HG03280 (cell line): ENCODE measurements around the gene PRC1.

ENCODE experiments used
- ATAC-seq: cut with Tn5 transposase; IDR thresholded peaks from one replicate; pipeline ENCODE4 v1.9.1; 2021; ENCODE audit warnings: mild to moderate bottlenecking, moderate library complexity; ENCODE audit not compliant: unreplicated experiment

PRC1 gene

DNA sequence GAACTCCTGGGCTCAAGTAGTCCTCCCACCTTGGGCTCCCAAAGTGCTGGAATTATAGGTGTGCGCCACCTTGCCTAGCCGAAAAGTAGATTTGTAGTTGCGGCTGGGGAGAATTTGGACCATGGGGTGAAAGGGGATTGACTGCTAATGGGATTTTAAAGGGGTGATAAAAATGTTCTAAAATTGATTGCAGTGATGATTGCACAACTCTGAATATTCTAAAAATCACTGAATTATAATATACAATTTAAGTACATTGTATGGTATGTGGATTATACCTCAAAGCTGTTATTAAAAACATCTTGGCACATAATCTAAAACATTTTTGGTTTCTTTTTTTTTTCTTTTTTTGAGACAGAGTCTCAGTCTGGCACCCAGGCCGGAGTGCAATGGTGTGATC is 3.9 kb downstream of the PRC1 start:
- ATAC-seq = no peak

DNA sequence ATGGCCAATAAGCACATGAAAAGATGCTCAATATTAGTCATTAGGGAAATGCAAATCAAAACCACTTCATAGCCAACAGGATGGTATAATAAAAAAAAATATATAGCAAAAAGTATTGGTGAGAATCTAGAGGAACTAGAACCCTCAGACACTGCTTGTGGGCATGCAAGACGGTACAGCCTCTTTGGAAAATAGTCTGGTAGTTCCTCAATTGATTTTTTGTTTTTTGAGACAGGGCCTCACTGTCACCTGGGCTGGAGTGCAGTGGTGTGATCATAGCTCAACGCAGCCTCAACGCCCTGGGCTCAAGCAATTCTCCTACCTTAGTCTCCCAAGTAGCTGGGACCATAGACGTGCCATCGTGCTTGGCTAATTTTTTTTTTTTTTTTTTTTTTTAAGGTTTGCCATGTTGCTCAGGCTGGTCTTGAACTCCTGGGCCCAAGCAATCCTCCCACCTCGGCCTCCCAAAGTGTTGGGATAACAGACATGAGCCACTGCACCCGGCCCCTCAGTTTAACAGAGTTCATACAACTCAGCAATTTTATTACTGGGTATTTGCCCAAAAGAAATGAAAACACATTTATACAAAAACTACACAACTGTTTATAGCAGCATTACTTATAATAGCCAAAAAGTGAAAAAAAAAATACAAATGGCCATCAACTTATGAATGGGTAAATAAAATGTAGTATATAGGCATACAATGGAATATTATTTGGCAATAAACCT is 5.1 kb downstream of the PRC1 start:
- ATAC-seq = no peak

DNA sequence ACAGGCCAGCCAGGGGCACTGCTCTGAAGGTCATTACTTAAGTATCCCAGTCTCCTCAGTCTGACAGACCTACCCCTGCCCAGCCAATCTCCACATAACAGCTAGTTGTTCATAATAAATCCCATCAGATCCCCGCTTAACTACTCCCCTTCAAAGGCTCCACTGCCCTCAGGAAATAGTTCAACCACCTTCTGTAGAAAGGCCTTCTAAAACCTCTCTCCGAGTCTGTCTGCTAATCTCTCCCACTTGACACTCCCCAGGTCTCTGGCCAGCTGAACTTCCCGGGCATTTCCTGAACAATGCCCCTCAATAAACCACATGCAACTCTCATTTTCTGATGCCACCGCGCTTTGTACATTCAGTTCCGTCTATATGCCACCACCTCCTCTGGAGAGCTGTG is 6.0 kb downstream of the PRC1 start:
- no peak for ATAC-seq

DNA sequence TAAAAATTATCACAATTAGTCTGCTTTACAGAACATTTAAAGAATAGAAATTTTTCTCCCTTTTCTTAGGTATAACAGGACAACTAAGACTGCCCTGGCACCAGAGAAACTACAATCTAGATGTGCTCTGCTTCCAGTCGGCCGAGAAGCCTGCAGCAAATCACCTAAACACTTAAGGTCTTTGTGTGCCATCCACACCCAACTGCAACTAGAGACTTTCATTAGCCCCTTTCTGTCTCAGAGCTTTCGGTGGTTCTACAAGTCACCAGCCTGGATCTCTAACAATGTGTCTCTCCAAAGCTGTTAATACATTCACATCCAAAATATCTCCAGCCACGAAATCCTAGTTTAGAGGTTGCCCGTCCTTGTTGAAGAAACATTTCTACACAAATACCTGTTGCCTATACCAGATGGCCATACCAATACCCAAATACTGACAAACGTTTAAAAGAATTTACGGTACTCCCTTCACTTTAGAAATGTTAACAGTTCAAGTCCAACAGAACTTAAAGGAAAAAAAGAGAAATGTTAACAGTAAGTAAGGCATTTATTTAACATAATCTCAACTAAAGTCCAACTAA is 6.7 kb downstream of the PRC1 start:
- ATAC-seq = no peak

DNA sequence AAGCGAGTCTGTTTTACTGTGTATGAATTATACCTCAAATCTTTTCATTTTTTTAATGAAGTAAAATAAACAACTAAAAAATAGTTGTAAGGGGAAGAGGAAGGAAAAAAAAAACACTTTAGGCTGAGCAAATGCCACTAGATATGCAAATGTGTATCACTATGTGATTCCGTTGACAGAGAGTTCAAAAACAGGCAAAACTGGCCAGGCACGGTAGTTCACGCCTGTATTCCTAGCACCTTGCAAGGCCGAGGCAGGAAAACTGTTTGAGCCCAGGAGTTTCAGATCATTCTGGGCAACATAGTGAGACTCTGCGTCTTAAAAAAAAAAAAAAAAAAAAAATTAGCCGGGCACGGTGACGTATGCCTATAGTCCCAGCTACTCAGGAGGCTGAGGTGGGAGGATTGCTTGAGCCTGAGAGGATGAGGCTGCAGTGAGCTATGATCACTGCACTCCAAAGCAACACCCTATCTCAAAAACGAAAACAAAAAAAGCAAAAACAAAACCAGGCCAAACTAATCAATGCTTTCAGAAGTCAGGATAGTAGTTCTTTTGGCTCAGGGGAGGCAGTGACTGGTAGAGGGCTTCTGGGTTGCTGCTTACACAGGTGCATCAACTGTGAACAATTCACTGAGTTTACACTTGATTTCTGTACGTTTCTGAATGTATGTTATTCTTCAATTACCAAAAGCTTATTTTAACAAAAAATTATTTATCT is 7.4 kb downstream of the PRC1 start:
- ATAC-seq = peak; percentile 55

DNA sequence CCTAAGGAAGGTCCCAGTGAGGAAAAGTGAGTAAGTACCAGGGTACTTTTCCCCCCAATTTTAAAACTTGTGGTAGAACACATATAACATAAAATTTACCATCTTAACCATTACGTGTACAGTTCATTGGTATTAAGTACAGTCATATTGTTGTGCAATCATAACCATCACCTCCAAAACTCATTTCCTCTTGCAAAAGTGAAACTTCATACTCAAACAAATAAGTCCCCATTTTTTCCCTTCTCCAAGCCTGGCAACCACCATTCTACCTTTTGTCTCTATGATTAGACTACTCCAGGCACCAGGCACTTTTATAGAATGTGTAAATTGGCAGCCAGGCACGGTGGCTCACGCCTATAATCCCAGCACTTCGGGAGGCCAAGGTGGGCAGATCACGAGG is 12.2 kb downstream of the PRC1 start:
- peak; percentile 35 for ATAC-seq

DNA sequence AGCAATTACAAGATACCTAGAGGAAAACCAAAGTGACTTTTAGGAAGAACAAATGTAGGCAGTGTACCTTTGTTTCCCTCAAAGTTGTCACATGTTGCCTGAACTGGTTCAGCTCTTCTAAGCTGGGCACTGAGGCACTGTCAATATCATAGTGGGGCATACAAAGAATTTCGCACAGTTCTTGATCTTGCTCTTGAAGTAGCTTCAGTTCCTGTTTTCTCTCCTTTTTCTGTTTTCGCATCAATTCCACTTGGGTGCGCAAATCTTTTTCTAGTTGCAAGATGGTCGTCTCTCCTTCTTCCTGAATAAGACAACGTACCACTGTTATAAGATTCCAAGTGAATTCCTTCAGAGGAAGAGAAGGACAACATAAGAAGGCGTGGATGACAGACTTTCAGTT is 12.7 kb downstream of the PRC1 start:
- peak; percentile 68 for ATAC-seq

DNA sequence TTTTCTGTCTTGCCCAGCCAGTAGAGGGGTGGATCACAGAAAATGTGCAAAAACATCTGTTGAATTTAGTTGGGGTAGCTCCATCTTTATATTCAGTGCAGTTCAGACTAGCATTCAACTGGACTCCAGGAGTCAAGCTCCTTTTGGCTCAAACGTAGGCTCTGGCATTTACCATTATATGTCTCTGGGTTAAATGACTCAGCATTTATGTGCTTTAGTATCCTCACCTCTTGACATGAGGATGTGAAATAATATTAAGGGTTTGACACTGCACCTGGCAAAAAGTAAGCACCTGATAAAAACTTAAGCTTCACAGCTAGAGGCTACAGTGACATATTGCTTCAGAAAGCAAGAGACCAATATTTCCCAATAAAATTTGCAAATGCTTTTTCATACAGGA is 14.8 kb downstream of the PRC1 start:
- no peak for ATAC-seq

DNA sequence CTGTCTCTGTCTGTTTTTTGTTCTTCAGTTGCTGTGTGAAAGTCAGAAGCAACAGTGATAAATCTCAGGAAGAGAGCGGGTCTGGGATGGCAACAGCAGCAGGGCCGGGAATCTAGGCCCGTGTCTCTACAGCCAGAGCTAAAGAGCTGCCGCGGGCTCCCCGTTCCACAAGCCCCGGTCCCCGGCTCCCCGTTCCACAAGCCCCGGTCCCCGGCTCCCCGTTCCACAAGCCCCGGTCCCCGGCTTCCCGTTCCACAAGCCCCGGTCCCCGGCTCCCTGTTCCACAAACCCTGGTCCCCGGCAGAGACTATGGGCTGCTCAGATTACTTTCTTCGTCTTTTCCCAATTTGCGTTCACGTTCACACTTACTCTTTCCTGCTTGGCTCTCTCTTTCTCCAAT is 20.1 kb downstream of the PRC1 start:
- ATAC-seq = no peak

DNA sequence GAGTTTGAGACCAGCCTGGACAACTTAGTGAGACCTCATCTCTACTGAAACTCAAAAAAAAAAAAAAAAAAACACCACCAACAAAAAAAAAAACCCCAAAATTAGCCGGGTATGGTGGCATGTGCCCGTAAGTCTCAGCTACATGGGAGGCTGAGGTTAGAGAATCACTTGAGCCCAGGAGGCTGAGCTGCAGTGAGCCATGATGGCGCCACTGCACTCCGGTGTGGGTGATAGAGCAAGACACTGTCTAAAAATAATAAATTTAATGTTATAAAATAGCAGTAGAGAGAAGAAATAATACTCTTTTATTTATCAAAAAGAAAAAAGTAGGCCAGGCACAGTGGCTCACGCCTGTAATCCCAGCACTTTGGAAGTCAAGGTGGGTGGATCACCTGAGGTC is 22.2 kb downstream of the PRC1 start:
- ATAC-seq = no peak

DNA sequence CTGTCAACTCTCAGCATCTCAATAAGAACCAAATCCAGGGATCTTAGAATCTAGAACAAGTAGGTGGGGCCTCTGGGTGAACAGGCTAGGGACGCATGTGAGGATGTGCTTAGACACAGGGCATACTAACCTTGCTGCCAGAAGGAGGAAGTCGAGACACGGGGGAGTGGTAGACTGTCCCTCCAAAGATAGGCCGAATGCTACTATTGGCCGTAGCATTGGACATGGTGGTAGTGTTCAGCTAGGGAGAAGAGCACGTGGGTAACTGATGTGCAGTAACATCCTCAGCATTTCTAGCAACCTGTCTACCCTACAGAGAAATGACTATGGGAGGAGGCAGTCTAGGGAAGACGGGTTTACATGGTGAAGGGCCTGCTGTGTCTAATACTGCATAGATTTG is 24.1 kb downstream of the PRC1 start:
- ATAC-seq = no peak

DNA sequence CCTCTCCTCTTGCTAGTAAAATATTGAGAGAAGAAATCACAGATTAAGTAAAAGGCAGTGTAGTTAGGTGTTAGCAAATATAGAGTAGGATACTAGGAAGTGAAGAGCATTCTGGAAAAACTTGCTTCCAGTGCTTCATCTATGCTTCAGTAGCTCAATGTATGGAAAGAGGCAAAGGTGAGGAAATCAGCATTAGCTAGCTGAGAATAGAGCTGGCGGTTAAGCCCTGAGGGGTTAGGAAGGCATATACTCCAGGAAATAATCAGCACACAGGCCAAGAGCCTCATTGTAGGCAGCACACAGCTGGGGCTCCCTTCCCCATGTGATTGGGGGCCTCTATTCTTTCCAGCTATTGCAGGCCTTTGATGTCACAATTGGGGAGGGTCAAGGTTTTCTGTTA is 25.9 kb downstream of the PRC1 start:
- ATAC-seq = no peak

DNA sequence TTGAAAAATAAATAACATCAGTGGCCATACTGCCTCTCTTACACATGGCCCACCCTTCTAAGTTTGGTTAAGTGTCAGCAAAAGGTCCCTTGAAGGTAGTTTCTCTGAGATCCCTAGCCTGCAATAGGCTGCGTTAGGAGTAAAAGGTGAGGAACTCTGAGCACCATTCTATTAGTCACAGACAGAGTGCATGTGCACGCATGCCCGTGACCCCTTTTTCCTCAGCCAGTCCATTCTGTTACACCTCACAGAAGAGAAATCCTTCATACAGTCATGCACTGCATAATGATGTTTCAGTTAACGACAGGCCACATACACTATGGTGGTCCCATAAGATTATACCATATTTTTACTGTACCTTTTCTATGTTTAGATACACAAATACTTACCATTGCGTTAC is 27.1 kb downstream of the PRC1 start:
- ATAC-seq = no peak

DNA sequence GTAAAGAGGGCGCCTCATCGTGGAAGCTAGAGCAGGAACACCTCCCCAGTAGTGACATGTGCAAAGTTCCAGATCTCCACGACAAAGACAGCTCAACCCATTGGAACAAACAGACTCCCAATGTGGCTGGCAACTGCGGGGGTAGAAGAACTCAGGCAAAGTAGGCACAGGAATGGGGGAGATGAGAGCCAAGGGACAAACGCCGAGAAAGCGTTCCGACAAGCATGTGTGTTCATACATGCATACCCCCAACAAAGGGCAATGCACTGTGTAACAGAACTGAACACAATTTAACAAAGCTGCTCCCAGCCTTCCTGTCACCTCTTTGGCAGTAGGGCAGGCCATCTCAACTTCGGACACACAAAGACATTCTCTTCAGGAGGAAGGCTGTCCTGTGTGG is 28.1 kb downstream of the PRC1 start:
- no peak for ATAC-seq

DNA sequence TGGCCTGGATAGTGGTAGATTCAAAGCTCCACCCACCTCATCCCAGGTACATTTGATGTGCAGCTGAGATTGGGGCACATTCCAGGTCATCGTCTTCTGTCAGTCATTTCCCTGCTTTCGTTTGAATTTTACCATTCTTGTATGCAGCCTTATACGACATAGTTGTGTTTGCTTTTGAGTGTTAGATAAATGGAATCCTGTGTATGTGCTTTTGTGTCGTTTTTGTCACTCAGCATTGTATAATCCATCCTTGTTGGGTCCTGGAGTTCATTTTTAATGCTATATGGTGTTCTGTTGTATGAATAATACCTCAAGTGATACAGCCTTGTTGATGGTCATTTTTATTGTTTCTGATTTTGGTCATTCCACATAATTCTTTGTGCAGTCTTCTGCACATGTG is 32.3 kb downstream of the PRC1 start:
- no peak for ATAC-seq

DNA sequence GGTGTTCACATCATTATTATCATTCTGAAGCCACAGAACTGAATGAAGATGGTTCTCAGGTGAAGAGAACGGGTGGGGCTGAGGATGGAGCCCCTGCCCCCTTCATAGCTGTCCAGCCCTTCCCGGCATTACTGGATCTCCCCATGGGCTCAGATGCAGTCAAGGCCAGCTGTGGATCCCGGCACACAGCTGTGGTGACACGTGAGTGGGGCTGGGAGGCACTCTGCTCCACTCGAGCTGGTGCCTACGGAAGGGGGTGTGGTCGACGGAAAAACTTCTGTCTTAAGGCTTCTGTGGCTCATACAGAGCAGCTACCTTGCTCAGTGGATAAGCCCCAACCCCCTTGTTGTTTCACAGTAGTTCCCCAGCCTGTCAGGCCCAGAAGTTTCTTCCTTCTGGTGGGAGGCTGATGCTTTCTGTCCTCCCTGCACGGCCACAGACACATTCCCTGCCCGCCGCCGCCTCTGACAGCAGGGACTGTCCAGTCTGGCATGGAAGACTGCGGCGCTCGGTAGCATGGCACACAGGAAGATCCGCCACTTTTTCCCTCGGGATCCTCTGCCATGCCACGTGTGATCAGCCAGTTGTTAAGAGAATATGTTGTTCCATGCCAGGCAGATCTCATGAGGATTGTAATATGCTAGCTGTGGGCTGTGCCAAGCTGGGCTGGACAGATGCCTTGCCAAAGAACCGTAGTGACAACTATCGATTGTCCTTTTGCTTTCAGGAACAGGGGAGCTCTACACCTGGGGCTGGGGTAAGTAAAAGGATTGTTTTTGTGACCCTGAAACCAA is 33.8 kb downstream of the PRC1 start:
- no peak for ATAC-seq

DNA sequence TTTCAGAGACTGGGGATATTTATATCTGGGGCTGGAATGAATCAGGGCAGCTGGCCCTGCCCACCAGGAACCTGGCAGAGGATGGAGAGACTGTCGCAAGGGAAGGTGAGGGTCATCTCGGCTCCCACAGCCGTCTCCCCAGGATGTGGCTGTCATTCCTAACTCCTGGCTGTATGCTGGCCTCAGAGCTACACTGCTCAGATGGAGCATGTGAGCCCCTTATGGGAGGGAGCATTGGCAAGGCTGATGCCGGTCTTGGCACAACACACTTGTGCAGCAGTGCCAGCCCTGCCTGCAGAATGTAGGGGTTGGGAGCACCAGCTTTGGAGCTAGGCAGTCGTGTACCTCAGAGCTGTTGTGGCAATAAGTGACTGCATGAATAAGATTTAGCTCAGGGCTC is 34.4 kb downstream of the PRC1 start:
- ATAC-seq = no peak

DNA sequence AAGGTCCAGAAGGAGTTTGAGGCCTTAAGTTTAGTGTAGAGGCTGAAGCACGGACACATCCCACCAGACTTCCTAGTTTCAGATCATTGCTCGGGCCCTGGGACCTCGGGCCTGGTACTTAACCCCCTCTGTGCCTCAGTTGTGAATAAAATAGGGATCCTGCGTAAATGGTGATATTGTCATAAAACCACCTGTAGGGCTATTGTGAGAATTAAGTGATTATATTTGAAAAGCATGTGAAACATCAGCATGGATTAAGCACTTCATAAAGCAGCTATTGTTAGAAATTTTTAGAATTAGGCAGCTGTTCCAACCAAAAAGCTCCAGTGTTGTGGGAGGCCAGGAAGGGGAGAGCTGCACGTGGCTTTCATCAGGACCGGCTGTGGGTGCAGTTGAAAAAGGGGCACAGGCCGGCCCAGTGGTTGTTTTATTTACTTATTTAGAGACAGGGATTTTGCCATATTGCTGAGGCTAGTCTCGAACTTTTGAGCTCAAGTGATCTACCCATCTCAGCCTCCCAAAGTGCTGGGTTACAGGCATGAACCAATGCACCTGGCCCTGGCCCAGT is 35.2 kb downstream of the PRC1 start:
- ATAC-seq = no peak

DNA sequence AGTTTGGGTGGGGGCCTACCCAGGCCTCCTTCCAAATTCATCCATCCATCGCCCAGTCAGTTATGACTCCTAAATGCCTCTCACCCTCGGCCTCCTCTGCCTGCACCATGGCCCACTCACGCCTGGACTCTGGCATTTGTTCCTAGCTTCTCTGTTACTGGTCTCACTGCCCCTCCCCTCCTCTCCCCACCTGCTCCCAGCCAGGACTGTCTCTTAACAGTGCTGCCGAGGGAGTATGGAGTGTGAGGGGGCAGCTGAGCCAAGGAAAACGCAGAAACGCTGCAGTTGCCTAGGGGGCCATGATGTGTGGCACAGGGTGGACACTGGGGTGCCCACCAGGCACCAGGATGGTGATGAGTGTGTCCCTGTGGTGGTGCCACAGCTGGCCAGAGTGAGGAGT is 36.5 kb downstream of the PRC1 start:
- no peak for ATAC-seq

DNA sequence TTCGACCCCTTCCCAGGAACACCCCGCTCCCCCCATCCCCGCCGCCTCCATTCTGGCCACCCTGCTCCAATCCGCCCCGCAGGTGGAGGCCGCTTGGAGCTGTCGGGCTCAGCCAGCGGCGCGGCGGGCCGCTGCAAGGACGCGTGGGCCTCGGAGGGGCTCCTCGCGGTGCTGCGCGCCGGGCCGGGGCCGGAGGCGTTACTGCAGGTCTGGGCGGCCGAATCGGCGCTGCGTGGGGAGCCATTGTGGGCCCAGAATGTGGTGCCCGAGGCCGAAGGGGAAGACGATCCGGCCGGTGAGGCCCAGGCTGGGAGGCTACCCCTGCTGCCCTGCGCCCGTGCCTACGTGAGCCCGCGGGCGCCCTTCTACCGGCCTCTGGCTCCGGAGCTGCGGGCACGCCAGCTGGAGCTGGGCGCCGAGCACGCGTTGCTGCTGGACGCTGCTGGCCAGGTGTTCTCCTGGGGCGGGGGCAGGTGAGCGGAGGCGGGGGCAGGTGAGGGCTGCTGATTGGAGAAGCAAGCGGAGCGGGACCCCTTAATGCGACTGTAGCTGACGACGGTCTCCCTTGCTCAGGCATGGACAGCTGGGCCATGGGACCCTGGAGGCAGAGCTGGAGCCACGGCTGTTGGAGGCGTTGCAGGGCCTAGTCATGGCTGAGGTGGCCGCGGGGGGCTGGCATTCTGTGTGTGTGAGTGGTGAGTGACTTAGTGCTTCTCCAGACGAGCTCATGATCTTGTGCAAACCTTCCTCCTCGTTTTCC is 37.1 kb downstream of the PRC1 start:
- no peak for ATAC-seq
